ENCODE data around the gene CRYBG1.
"Not testable (repeated sequence)": the region's sequence is repeated elsewhere in the genome, so short reads cannot be mapped to it uniquely, and the experiment has no call there.

CRYBG1 gene

DNA sequence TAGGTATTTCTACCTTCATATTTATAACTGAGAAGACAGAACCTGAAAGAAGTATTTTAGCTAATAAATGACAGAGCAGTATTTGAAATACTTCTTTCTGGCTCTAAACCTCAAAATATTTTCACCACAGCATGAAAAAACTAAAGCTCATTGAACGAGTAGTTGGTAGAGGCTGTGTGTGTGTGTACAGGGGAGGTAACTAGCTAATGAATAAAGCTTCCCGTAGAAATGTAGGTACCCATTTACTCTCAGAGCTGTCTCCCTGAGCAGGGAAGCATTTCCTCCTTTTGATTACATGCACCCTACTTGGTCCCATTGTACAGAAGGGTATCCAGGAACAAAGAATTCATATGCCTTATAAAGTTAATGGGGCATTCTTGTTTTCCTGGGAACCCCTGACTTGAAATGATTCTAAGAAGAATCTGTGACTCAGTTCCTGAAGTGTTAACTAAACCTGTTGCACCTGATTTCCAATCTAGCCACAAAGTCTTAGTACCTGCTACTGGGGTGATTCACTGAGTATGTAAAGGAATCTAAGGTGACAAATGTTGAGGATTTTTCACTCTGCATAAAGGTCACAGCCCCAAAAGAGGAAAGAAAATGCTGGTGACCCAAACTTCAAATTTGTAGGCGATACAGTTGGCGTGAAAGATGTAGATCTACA, 12.5 kb downstream of the CRYBG1 start:
- no peak for DNase-seq (ENCODE audit: low read depth in 2 of 2)

DNA sequence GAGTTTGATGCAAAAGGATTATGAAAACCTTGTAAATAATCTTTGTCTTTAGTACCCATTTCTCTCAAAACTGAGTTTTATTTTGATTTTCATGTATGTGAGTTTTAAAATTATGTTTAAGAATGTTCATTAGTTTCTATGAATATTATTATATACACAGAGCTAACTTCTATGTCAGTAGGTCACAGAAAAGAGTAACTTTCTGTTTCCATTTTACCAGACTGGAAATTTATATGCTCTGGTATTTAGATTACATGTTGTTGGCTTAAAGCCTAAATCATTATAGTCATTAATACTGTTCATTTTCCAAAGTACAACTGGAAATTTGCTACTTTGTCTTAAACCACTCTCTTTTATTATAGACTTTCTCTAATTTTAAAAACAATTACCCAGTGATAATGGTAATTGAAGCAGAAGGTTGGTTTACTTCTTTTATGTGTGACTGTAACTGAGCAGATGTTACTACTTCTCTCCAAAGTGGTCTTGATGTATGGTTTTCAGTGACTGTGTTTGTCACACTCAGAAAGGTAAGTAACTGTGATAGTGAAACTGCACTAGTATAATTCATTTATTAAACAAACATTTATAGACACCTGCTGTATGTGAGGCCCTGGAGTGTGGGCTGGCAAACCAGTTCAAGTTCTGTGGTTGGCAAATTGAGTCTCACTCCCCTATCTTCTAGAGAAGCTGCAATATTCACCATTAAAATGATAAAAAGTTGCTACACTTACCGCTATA, 13.2 kb downstream of the CRYBG1 start:
- DNase-seq (ENCODE audit: low read depth in 2 of 2) = no peak

DNA sequence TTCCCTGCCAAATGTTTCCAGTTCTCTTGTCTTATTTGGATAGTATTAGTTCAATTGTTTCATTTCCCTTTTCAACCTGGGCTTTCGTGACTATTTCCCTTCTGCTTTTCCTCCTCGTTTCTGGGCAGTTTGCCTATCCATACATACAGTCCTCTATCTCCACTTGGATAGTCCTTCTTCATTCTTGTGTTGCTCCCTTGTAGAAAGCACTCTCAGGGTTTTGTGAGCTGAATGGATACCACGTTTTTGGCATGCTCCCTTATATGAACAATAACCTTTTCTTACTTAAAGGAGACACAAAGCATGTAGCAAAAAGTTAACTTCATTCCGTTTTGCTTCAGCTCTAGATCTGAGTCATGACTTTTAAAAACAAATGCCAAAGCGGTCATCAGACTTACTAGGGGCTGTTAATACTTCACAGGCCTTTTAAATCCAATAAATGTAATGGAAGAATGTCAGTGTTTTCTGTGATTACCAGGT, 16.6 kb downstream of the CRYBG1 start:
- no peak for DNase-seq (ENCODE audit: low read depth in 2 of 2)

DNA sequence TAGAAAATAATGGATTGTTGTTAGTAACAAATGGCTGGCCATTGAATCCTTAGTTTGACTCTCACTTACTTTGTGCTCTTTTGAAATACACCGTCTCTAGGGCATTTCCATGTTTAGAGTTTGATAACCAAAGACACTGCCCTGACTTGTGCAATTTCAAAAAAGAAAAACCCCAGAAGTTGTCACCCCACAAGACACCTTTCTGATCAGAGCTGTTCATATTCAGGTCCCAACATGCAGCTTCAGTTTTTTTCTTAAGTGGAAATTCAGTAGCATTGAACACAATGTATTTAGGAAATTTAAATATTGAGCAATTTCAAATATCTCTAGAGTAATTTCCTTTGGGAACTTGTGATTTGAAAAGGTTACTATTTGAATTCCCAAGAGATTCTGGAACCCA, 19.4 kb downstream of the CRYBG1 start:
- DNase-seq (ENCODE audit: low read depth in 2 of 2) = no peak

DNA sequence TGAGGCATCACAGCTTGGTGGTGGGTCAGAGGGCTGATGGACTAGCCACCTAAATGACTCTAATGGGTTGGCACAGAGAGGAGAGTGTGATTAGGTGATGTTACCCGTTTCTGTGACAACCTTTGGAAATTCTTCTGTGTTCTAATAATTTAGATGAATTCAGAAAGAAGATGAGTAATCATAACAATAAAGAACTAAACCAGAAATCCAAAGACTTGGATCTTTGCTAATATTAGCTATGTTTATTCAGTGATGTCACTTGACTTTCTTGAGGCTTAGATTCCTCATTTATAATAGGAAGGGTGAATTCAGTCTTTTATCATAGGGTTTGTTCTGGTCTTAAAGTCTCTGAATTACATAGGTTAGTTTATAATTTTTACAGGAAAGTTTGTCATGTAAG, 19.9 kb downstream of the CRYBG1 start:
- no peak for DNase-seq (ENCODE audit: low read depth in 2 of 2)

DNA sequence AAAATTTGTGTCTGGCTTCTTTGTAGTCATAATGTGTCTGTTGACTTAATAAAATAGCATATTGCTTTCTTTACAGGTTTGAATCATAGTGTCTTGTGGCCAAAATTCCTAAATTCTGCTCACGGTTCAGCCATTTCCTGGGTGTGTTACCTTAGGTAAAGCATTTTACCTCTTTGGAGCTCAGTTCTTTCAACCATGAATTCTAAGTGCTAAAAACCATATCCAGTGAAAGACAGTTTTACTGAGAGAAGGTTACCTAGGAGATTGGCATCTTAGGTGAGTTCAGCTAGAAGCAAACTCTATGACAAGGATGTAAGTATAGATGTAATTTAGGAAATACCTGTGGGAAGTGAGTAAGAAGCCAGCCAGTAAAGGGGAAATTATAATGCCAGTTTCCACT, 20.7 kb downstream of the CRYBG1 start:
- no peak for DNase-seq (ENCODE audit: low read depth in 2 of 2)

DNA sequence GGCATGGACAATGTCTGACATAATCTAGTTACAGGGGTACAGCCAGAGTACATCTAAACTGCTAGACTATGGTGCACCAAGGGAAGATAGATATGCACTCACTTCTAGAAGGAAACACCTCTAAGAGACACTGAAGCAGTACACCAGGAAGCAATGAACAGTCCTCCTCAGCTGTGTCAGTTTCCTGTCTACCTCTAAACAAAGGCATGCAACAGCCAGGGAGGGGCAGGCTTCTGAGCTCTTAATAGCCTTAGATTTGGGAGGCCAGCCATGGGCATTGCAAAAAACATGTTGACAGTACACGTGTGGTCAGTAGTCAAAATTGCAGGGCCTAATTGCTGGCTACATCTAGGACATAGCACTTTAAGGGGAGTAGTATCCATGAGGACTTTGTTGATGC, 21.4 kb downstream of the CRYBG1 start:
- DNase-seq (ENCODE audit: low read depth in 2 of 2) = no peak

DNA sequence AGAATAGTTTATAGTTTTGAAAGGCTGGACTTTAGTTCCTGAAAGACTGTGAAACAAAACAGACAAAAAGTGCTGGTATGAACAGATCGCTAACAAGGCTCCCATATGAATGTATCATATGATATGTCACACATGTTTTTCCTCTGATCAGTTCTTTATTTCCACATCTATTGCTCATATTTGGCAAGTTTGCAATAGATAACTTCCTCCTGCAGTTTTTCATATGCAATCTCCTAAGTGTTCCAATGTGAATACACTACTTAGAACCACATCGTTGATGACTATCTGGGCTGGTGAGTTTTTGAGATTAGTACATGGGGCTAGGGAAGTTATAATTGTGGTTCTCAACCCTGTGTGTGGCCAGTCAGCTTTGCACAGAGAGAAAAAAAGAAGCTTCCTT, 23.1 kb downstream of the CRYBG1 start:
- no peak for DNase-seq (ENCODE audit: low read depth in 2 of 2)

DNA sequence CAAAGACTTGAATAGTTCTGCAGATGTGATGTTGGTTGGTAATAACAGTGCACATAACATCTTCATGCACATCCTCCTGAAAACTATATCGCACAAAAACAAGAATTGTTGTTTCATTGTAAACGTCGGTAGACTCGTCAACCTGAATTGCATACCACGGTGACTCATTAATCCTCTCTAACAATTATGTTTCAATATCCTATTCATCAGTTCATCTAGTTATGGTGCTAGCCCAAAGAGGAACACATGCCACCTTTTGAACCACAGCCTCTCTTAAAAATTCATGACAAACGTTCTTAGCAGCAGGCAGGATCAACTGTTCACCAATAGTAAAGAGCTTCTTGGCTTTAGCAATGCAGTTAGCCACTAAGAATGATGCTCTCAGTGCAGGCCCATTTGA, 25.0 kb downstream of the CRYBG1 start:
- no peak for DNase-seq (ENCODE audit: low read depth in 2 of 2)

DNA sequence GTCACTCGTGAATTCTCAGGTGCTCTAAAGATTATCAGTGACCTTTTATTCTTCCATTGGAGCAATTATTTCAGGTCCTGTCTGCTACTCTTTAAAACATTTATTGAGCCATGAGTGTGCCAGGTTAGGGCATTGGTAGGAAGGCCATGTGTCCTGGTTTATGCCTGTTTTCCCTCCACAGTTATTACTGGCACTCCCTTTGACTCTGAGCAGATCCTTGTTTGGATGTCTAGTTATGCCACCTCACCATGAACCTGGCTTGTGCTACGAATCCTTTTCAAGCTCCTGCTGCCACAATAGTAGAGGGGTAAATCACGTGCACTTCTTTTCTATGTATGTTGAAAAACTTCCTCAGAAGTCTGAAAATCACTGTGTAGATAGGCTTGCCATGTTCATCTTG, 27.4 kb downstream of the CRYBG1 start:
- DNase-seq (ENCODE audit: low read depth in 2 of 2) = no peak

DNA sequence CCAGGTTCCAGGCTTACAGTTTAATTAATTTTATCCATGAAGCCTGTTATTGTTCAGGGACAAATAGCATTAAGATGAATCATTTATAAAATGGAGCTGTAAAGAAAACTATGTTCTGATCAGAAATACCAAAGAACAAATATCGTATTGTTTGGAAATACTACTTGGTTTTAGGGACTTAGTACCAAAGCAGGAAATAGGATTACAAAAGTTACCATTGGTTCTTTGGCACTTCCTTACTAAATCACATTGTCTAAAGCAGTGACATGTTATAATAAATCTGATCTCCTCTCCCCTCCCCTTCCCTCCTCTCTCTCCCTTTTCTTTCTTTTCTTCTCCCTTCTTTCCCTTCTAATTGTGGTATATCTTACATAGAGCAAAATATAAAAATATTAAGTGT, 29.6 kb downstream of the CRYBG1 start:
- DNase-seq (ENCODE audit: low read depth in 2 of 2) = no peak

DNA sequence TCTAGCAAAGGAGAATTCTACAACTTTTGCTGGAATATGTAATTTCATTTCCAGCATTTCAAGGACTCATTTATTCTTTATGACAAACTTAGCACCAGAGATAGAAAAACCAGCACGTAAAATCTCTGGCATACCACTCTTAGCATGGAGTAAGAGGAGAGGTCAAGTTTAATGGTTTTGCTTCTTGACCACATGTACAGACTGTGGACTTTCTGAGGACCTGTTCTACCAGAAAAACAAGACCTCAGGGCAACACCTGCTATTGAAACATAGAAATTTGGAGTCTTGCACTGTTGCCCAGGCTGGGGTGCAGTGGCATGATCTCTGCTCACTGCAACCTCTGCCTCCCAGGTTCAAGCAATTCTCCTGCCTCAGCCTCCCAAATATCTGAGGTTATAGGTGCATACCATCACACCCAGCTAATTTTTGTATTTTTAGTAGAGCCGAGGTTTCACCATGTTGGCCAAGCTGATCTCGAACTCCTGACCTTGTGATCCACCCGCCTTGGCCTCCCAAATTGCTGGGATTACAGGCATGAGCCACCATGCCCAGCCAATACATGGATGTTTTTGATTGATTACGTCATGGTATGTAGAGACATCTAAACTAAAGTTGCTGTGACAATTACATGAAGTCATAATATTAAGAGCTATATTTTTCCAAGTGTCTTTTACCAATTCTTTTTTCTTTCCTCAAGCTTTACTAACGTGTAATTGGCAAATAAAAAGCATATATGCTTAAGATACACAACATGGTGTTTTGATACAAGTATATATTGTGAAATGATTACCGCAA, 36.1 kb downstream of the CRYBG1 start:
- DNase-seq (ENCODE audit: low read depth in 2 of 2) = no peak

DNA sequence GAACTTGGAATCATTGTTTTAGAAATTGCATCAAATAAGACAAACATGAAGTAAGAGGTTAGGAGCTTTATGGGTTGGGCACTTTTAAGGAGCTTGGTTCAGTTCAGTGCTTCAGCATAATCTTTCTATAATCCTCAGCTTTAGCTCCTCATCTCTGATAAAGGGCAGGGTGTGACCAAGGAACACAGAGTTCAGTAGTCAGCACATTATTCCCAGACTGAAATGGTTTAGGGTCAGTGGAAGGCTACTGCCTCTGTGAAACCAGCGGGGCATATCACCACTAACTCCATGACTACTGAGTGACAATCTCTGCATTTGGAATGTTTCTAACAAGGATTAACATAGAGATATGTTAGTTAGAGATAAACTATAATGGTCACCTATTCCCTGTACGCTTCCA, 36.9 kb downstream of the CRYBG1 start:
- DNase-seq (ENCODE audit: low read depth in 2 of 2) = no peak

DNA sequence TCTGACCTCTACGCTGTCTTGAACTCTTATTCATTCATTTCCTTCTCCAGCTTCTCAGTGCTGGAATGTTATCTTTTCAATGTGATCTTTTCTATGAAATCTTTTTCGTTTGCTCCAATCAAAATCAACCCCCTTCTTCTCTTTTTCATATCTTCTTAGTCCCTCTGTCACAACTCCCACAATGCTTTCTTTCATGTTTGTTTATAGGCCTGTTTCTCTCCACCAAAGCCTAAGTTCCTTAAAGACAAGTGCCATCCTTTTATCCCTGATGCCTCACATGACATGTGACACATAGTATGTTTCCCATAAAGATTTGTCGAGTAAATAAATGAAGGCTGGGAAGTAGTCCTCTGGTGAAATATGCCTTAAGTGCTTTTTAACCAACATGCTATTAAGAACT, 38.1 kb downstream of the CRYBG1 start:
- DNase-seq (ENCODE audit: low read depth in 2 of 2) = no peak

DNA sequence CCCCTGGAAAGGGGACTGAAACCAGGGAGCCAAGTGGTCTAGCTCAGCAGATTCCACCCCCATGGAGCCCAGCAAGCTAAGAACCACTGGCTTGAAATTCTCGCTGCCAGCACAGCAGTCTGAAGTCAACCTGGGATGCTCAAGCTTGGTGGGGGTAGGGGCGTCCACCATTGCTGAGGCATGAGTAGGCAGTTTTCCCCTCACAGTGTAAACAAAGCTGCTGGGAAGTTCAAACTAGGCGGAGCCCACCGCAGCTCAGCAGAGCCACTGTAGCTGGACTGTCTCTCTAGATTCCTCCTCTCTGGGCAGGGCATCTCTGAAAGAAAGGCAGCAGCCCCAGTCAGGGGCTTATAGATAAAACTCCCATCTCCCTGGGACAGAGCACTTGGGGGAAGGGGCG, 44.5 kb downstream of the CRYBG1 start:
- DNase-seq (ENCODE audit: low read depth in 2 of 2) = not testable (repeated sequence)

DNA sequence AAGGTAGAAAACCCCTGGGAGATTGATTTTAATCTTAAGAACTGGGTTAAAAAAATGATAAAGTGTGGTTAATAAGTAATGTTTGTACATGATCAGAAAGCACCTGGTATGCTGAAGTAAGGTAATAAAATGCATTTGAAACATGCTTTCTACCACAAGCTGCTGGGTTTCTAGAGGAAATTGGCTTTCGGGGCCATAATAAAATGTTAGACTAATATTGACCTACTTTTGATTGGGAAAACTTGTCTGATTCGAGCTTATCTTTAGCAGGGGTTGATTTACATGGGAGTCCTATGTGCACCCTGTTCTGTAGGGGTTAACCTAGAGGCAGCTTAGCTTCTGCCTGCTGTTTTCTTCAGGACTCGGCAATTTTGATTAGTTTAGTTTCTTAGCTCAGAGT, 50.5 kb downstream of the CRYBG1 start:
- DNase-seq (ENCODE audit: low read depth in 2 of 2) = no peak

DNA sequence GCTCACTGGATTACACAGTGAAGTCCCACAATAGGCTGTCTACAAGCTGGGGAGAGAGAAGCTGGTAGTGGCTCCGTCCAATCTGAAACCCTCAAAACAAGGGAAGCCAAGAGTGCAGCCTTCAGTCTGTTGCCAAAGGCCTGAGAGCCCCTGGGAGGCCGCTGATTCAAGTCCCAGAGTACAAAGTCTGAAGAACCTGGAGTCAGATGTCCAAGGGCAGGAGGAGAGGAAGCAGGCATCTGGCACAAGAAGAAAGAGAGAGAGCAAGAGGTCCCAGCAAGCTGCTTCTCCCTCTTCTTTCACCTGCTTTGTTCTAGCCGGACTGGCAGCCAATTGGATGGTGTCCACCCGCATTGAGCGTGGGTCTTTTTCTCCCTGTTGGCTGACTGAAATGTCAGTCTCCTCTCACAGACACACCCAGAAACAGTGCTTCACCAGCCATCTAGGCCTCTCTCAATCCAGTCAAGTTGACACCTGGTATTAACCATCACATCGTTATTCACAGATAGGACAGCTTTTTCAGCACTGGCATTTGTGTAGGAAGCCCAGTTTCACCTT, 51.2 kb downstream of the CRYBG1 start:
- no peak for DNase-seq (ENCODE audit: low read depth in 2 of 2)

DNA sequence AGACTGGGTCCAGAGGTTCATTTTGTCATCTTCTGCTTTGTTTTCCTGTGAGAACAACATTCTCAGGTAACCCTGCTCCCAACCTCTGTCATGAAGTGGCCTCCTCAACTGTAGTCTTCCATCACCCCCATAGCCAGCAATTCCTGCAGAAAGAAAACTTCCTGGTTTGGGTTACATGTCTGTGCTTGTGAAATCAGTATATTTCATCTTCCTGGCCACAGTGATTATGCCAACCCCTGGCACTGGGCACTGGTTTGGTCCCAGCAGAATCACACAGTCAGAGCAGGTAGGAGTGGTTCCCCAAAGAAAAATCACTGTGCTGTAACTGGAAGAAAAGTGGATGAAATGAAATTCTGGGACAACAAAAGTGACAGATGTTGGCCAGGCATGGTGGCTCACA, 52.5 kb downstream of the CRYBG1 start:
- DNase-seq (ENCODE audit: low read depth in 2 of 2) = no peak

DNA sequence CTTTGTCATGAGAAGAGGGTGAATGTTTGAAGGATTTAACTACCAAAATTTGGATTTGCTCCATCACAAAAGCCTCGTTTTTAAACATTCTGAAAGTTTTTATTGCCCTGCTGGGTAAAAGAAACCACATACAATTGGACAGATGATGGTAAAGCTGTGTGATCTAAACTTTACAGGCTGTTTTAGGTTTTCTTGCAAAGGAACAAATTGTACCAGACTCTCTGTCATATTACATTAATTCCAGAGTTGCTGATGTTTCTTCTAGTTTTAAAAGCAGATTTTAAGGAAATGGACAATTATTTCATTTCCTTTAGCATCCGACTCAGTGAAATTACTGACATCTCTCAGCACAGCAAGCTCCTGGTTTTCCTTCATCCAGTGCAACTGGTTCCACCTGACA, 53.2 kb downstream of the CRYBG1 start:
- no peak for DNase-seq (ENCODE audit: low read depth in 2 of 2)

DNA sequence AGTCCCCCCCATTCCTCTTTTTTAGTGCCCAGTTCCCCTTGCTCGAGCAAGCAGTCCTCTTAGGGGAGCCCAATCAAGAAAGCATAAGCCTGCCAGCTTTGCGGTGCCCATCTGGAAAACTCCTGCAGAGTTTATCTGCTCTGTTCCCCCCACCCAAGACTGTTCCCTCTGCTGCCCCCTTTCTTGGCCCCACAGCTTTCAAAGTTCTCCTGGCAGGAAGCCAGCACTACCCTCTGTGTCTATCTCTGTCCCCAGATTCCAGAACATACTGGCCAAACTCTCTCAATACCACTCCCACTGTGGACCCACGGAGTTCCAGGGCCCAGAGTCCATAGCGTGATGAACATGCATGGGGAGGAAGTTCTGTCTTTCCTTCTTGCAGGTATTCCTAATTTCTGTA, 55.4 kb downstream of the CRYBG1 start:
- no peak for DNase-seq (ENCODE audit: low read depth in 2 of 2)

DNA sequence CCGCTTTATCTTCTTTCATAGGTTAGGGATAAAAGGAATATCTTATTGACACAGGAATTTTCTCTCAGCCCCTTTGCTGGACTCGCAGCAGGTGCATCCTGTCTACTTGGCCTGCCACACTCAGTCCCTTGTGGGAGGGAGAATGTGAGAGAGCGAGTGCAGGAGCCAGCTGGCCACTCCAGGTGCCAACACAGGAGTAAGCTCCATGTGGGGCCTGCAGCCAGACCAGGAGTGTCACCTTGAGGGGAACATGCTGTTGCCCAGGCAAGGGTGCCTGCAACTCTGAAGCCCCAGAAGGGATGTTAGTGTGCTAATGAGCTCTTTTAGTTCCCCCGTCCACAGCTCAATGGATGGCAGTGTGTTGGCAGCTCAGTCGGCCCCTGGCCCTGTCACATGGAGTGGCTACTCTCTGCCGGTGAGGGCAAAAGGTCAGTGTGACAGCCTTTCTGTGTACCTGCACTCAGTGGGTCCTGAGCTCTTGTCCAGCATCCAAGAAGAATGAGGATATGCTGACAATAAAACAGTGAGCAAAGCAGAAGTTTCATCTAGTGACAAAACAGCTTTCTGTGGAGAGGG, 57.1 kb downstream of the CRYBG1 start:
- no peak for DNase-seq (ENCODE audit: low read depth in 2 of 2)
